ENCODE measurements around the gene MTX1. TPM values are rescaled to one million over a fixed set of nuclear protein-coding genes. Genes with fewer than 3 reads are reported as not detected.
"Not testable (repeated sequence)": the region's sequence is repeated elsewhere in the genome, so short reads cannot be mapped to it uniquely, and the experiment has no call there.

Gene MTX1
- total and polyA plus RNA-seq, 9 of the 15 experiments (the other 6 are each of a cell fraction or from before 2014, with no cell fraction given) = 29.1 to 98.4 (median 66.9) TPM

- TF ChIP-seq MEF2D (tag; conservative IDR thresholded peaks at IDR 0.05; ENCODE audit: low read depth) (peak; percentile 90), MEF2A (IDR thresholded peaks at IDR 0.05; ENCODE audit: control insufficient read depth, low read depth, low read length) (peak; percentile 75; the same call in 1 of the 2 replicates), ARID1B (IDR thresholded peaks at IDR 0.05) (peak; percentile 34; the same call in 1 of the 2 replicates), SMARCA4 (IDR thresholded peaks at IDR 0.05) (0 out of 2 replicates have a peak, but pooled peaks have one; percentile 21), ZNF133 (CRISPR knock-in tag; IDR thresholded peaks at IDR 0.05) (no peak), PTBP1 (IDR thresholded peaks at IDR 0.05; ENCODE audit: low read depth, low read length) (no peak)
Measured at GRCh38 chr1:155223047-155223446, 14.6 kb downstream of the MTX1 start (continued).

GRCh38 chr1:155225404-155225759 is 16.9 kb downstream of the MTX1 start:
- 82% methylated on average over 8 of the region's 8 CpGs for WGBS (ENCODE audit: insufficient coverage, low coverage, missing lambda C conversion rate)
- POLR2A ChIA-PET = interaction anchor here (1.2 to 1.4 kb wide), 2 partner anchors 18 to 31 kb away, joined by 4 to 5 read pairs; no protein-coding TSS in a partner anchor
- H2AFZ ChIP-seq (ENCODE audit: low read depth, low read length); H3K27me3 ChIP-seq (ENCODE audit: control insufficient read depth in 2 of 2, insufficient read depth in 2 of 2, low read length in 2 of 2); H3K9me1 ChIP-seq (ENCODE audit: control insufficient read depth, insufficient read depth, low read length); BruUV-seq (replicated peaks); H3K9me3 ChIP-seq (replicated peaks; ENCODE audit: control insufficient read depth, insufficient read depth, low read depth, low read length); intact Hi-C loops (cut with micrococcal nuclease); in situ Hi-C loops (cut with MboI); H4K20me1 ChIP-seq (replicated peaks; ENCODE audit: control insufficient read depth, insufficient read depth, low read length); DNase-seq (ENCODE audit: extremely low read depth in 1 of 4, low spot score in 3 of 4); FAIRE-seq; H3K36me3 ChIP-seq (ENCODE audit: control insufficient read depth, insufficient read depth, low read length); ATAC-seq: not testable (repeated sequence)
- Histone ChIP-seq H3K4me3 (peak overlapping the region; percentile 51; the same call in 1 of the 2 replicates), H3K9ac (ENCODE audit: insufficient read depth in 1 of 2, low read depth in 2 of 2, low read length in 2 of 2) (peak overlapping the region; percentile 37 to 76; a peak in 3 of 4 replicates), H3K27ac (ENCODE audit: extremely low read depth, low read depth, low read length) (peak overlapping the region; percentile 86; the same call in 2 of the 3 replicates), H3K4me2 (ENCODE audit: insufficient read depth, low read length) (peak overlapping the region; percentile 81), H3K4me1 (replicated peaks in 1 of 2; ENCODE audit: control insufficient read depth in 2 of 2, insufficient read depth in 2 of 2, low read length in 2 of 2) (peaks cover 30 to 38% of the 10 kb centered on the region in 2 experiments), H3K79me2 (ENCODE audit: control insufficient read depth, insufficient read depth, low read length) (peaks cover 27% of the 10 kb centered on the region)
- TF ChIP-seq MLLT1 (IDR thresholded peaks at IDR 0.05) (0 out of 4 replicates have a peak, but pooled peaks of 1 of the 2 experiments have one; percentile 32), DMBX1 (CRISPR knock-in tag; IDR thresholded peaks at IDR 0.05; ENCODE audit: borderline replicate concordance) (peak; percentile 62; the same call in 1 of the 2 replicates), MED1 (CRISPR knock-in tag; IDR thresholded peaks at IDR 0.05; ENCODE audit: borderline replicate concordance) (0 out of 2 replicates have a peak, but pooled peaks have one; percentile 58)
- CTCF ChIA-PET (ENCODE audit: low intra/inter-chr PET ratio) = interaction anchor here (0.9 to 3.2 kb wide), 4 partner anchors 16 to 49 kb away, joined by 3 to 31 read pairs (median 10); partner anchors contain the start of genes MTX1 and THBS3

Measured in K562 (cell line).